WTC11 (cell line): ENCODE results near the gene IDH3A. TPM values are rescaled to one million over a fixed set of nuclear protein-coding genes. Genes with fewer than 3 reads are reported as not detected.

Experiments
- ATAC-seq: fragments of 200-7000 bp; cut with Tn5 transposase; 2 replicates; pipeline ENCODE4 v1.10.0; 2021; ENCODE audit warnings: mild to moderate bottlenecking, moderate library complexity
- CTCF ChIA-PET: fragments of 300-600 bp; sonication (Branson Sonifier 250); formaldehyde crosslinking; loops from one replicate; lab custom pipeline; 2021; ENCODE audit warnings: antibody characterized with exemption; lab: Charles Lee
- POLR2A ChIA-PET: fragments of 350-600 bp; sonication (Branson Sonifier 250); formaldehyde crosslinking; loops from one replicate; lab custom pipeline; 2021; ENCODE audit warnings: antibody characterized with exemption; lab: Charles Lee
- DNase-seq: peaks from one replicate; pipeline ENCODE4 v3.0.0; 2021; ENCODE audit warnings: low spot score
- H3K27ac Mint-ChIP-seq: 2 replicates; pipeline ENCODE4 v1.8.0; 2021; ENCODE audit warnings: mixed read lengths
- H3K27me3 Mint-ChIP-seq: 2 replicates; pipeline ENCODE4 v1.8.0; 2021; ENCODE audit warnings: low read depth, mild to moderate bottlenecking, moderate library complexity, mixed read lengths
- H3K36me3 Mint-ChIP-seq: 2 replicates; pipeline ENCODE4 v1.8.0; 2021; ENCODE audit warnings: mixed read lengths
- H3K4me1 Mint-ChIP-seq: 2 replicates; pipeline ENCODE4 v1.8.0; 2022; ENCODE audit warnings: mixed read lengths
- H3K4me3 Mint-ChIP-seq: 2 replicates; pipeline ENCODE4 v1.8.0; 2021; ENCODE audit warnings: mild to moderate bottlenecking, moderate library complexity, mixed read lengths
- H3K9me3 Mint-ChIP-seq: 2 replicates; pipeline ENCODE4 v1.8.0; 2021; ENCODE audit warnings: mixed read lengths
- ATF2 ChIP-seq: sonication (generic); formaldehyde crosslinking; IDR thresholded peaks from 2 replicates; pipeline ENCODE4 v1.8.1; 2022; ENCODE audit warnings: low read depth, missing genetic modification reagents, borderline replicate concordance
- CREB1 ChIP-seq: sonication (generic); formaldehyde crosslinking; IDR thresholded peaks from 2 replicates; pipeline ENCODE4 v1.8.0; 2023; ENCODE audit warnings: mild to moderate bottlenecking, missing genetic modification reagents
- E2F5 ChIP-seq: sonication (generic); formaldehyde crosslinking; IDR thresholded peaks from 2 replicates; pipeline ENCODE4 v1.8.1; 2022; ENCODE audit warnings: mild to moderate bottlenecking, moderate library complexity, missing genetic modification reagents
- ELF4 ChIP-seq: sonication (generic); formaldehyde crosslinking; IDR thresholded peaks from 2 replicates; pipeline ENCODE4 v1.8.1; 2022; ENCODE audit warnings: low read depth, mild to moderate bottlenecking, moderate library complexity, missing genetic modification reagents
- FOXK1 ChIP-seq: sonication (generic); formaldehyde crosslinking; IDR thresholded peaks from 2 replicates; pipeline ENCODE4 v1.8.0; 2022; ENCODE audit warnings: mild to moderate bottlenecking, moderate library complexity, missing genetic modification reagents
- GABPB1 ChIP-seq: sonication (generic); formaldehyde crosslinking; IDR thresholded peaks from 2 replicates; pipeline ENCODE4 v1.8.1; 2023; ENCODE audit warnings: mild to moderate bottlenecking, missing genetic modification reagents
- HMGXB4 ChIP-seq: sonication (generic); formaldehyde crosslinking; IDR thresholded peaks from 2 replicates; pipeline ENCODE4 v1.8.1; 2023; ENCODE audit warnings: mild to moderate bottlenecking, moderate library complexity, missing genetic modification reagents
- JAZF1 ChIP-seq: fragments of 250-450 bp; sonication (Bioruptor Pico); IDR thresholded peaks from 2 replicates; pipeline ENCODE4 v1.9.0; 2021; ENCODE audit warnings: moderate library complexity, mild to moderate bottlenecking, inconsistent platforms
- MXD4 ChIP-seq: fragments of 250-450 bp; sonication (Bioruptor Pico); IDR thresholded peaks from 2 replicates; pipeline ENCODE4 v1.8.0; 2021; ENCODE audit warnings: mild to moderate bottlenecking, moderate library complexity, borderline replicate concordance
- NFATC4 ChIP-seq: fragments of 250-450 bp; sonication (Bioruptor Pico); IDR thresholded peaks from 2 replicates; pipeline ENCODE4 v1.9.0; 2021; ENCODE audit warnings: mild to moderate bottlenecking
- PRRX2 ChIP-seq: fragments of 250-450 bp; sonication (Bioruptor Pico); IDR thresholded peaks from 2 replicates; pipeline ENCODE4 v1.8.0; 2021; ENCODE audit warnings: mild to moderate bottlenecking
- SMAD4 ChIP-seq: sonication (generic); formaldehyde crosslinking; IDR thresholded peaks from 2 replicates; pipeline ENCODE4 v1.8.0; 2022; ENCODE audit warnings: mild to moderate bottlenecking, missing genetic modification reagents
- SP1 ChIP-seq: sonication (generic); formaldehyde crosslinking; conservative IDR thresholded peaks from 2 replicates; pipeline ENCODE4 v1.8.1; 2022; ENCODE audit warnings: missing genetic modification reagents
- TP53 ChIP-seq: sonication (generic); formaldehyde crosslinking; IDR thresholded peaks from 2 replicates; pipeline ENCODE4 v1.8.1; 2023; ENCODE audit warnings: mild to moderate bottlenecking, missing genetic modification reagents
- ZNF416 ChIP-seq: fragments of 250-450 bp; sonication (Bioruptor Pico); IDR thresholded peaks from 2 replicates; pipeline ENCODE4 v1.9.0; 2021; ENCODE audit warnings: mild to moderate bottlenecking, inconsistent platforms
- ZNF532 ChIP-seq: fragments of 250-450 bp; sonication (Bioruptor Pico); IDR thresholded peaks from 2 replicates; pipeline ENCODE4 v1.9.0; 2021; ENCODE audit warnings: mild to moderate bottlenecking, borderline replicate concordance
- total RNA-seq: library from RNA; stranded (reverse); gene quantifications from 3 replicates; pipeline ENCODE4 v1.2.3, GENCODE V29; 2021
- TF ChIP-seq, protein P1 (sequence below): sonication (generic); formaldehyde crosslinking; IDR thresholded peaks from 2 replicates; pipeline ENCODE4 v1.8.0; 2023; ENCODE audit warnings: missing genetic modification reagents
- TF ChIP-seq, protein P2 (sequence below): sonication (generic); formaldehyde crosslinking; conservative IDR thresholded peaks from 2 replicates; pipeline ENCODE4 v1.8.1; 2022; ENCODE audit warnings: mild to moderate bottlenecking, missing genetic modification reagents
- TF ChIP-seq, protein P3 (sequence below): fragments of 250-450 bp; sonication (Bioruptor Pico); IDR thresholded peaks from 2 replicates; pipeline ENCODE4 v1.9.0; 2021; ENCODE audit warnings: mild to moderate bottlenecking
- TF ChIP-seq, protein P4 (sequence below): sonication (generic); formaldehyde crosslinking; IDR thresholded peaks from 2 replicates; pipeline ENCODE4 v1.8.1; 2023; ENCODE audit warnings: mild to moderate bottlenecking, missing genetic modification reagents, moderate library complexity

Gene IDH3A
- total RNA-seq, 1 experiment from 2014 or later, result 56.6 TPM

DNA sequence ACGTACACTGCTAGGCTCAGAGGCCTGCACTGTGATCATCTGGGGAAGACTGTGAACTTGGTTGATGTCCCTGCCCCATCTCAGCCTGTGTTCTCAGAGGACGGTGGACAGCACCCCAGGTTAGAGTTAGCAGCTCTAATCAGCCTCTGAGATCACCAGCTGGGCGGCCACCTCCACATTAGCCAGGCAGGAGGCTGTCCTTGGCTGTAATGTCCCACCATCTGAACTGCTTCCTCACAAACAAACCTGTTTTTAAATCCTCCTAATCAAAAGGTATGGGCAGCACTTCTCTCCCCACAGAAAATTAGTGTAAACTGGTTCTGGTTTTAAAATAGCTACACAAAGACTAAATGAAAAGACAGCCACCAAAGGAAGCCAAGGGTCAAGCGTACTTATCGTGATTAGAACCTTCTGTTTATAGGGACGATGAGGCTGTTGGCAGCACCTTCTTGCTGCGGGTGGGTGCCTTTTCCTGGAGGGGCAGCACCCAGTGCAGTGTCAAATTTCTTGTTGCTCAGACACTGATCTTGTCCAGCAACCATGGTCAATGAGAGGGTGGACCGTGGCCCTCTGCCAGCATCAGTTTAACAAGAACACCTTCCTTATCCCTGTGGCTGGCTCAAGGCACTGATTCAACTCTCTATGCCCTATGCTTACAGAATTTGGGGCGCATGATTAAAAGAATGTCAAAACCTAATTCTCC, 60.6 kb downstream of the IDH3A start:
- POLR2A ChIA-PET, result no interaction called here
- Mint-ChIP-seq H3K4me3 (no peak overlapping the region), H3K27ac (no peak overlapping the region), H3K27me3 (no peaks in the 10 kb centered on the region), H3K36me3 (no peaks in the 10 kb centered on the region), H3K4me1 (peaks cover 8% of the 10 kb centered on the region), H3K9me3 (no peaks in the 10 kb centered on the region)
- no peak for TF ChIP-seq GABPB1 (CRISPR knock-in tag)
- no peak for TF ChIP-seq PRRX2 (CRISPR knock-in tag)
- no peak for TF ChIP-seq ELF4
- TF ChIP-seq, protein P1, sequence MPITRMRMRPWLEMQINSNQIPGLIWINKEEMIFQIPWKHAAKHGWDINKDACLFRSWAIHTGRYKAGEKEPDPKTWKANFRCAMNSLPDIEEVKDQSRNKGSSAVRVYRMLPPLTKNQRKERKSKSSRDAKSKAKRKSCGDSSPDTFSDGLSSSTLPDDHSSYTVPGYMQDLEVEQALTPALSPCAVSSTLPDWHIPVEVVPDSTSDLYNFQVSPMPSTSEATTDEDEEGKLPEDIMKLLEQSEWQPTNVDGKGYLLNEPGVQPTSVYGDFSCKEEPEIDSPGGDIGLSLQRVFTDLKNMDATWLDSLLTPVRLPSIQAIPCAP (CRISPR knock-in tag), result no peak
- TF ChIP-seq E2F5 (CRISPR knock-in tag), result no peak
- no peak for TF ChIP-seq JAZF1 (CRISPR knock-in tag)
- TF ChIP-seq, protein P2, sequence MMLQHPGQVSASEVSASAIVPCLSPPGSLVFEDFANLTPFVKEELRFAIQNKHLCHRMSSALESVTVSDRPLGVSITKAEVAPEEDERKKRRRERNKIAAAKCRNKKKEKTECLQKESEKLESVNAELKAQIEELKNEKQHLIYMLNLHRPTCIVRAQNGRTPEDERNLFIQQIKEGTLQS, result no peak
- TF ChIP-seq HMGXB4 (CRISPR knock-in tag), result no peak
- TF ChIP-seq, protein P3, sequence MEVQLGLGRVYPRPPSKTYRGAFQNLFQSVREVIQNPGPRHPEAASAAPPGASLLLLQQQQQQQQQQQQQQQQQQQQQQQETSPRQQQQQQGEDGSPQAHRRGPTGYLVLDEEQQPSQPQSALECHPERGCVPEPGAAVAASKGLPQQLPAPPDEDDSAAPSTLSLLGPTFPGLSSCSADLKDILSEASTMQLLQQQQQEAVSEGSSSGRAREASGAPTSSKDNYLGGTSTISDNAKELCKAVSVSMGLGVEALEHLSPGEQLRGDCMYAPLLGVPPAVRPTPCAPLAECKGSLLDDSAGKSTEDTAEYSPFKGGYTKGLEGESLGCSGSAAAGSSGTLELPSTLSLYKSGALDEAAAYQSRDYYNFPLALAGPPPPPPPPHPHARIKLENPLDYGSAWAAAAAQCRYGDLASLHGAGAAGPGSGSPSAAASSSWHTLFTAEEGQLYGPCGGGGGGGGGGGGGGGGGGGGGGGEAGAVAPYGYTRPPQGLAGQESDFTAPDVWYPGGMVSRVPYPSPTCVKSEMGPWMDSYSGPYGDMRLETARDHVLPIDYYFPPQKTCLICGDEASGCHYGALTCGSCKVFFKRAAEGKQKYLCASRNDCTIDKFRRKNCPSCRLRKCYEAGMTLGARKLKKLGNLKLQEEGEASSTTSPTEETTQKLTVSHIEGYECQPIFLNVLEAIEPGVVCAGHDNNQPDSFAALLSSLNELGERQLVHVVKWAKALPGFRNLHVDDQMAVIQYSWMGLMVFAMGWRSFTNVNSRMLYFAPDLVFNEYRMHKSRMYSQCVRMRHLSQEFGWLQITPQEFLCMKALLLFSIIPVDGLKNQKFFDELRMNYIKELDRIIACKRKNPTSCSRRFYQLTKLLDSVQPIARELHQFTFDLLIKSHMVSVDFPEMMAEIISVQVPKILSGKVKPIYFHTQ, result no peak
- no peak for TF ChIP-seq TP53 (CRISPR knock-in tag)
- TF ChIP-seq ZNF416, result no peak
- no peak for TF ChIP-seq ZNF532 (CRISPR knock-in tag)
- TF ChIP-seq MXD4, result no peak
- no peak for TF ChIP-seq CREB1 (CRISPR knock-in tag)
- TF ChIP-seq, protein P4, sequence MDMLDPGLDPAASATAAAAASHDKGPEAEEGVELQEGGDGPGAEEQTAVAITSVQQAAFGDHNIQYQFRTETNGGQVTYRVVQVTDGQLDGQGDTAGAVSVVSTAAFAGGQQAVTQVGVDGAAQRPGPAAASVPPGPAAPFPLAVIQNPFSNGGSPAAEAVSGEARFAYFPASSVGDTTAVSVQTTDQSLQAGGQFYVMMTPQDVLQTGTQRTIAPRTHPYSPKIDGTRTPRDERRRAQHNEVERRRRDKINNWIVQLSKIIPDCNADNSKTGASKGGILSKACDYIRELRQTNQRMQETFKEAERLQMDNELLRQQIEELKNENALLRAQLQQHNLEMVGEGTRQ (CRISPR knock-in tag), result no peak
- no peak for TF ChIP-seq ATF2
- no peak for TF ChIP-seq SP1
- TF ChIP-seq NFATC4 (CRISPR knock-in tag), result no peak
- TF ChIP-seq FOXK1 (CRISPR knock-in tag), result no peak
- no peak for TF ChIP-seq SMAD4
- no peak for ATAC-seq
- no peak for DNase-seq
- CTCF ChIA-PET, result interaction anchor here (1.2 to 1.8 kb wide), 2 partner anchors 11 to 14 kb away, joined by 4 to 5 read pairs; no protein-coding TSS in a partner anchor
